NCI-H2081 treated with DMSO at 0.1 percent for 48 hours (cell line): ENCODE measurements around the gene RAB5B.
"Not testable (repeated sequence)": the region's sequence is repeated elsewhere in the genome, so short reads cannot be mapped to it uniquely, and the experiment has no call there.

ENCODE experiments used
- DNase-seq: peaks from one replicate; lab custom pipeline; 2025; lab: John Stamatoyannopoulos, UW

RAB5B gene

GRCh38 chr12:55940065-55940732 lies 33.7 kb upstream of the RAB5B start:
- peak; percentile 42 for DNase-seq

GRCh38 chr12:55942055-55942454 lies 31.8 kb upstream of the RAB5B start:
- no peak for DNase-seq

GRCh38 chr12:55942577-55943136 lies 31.2 kb upstream of the RAB5B start:
- DNase-seq, result no peak

- no peak for DNase-seq
These were observed 27.3 kb upstream of the RAB5B start for GRCh38 chr12:55946553-55946952.

- no peak for DNase-seq
These were observed 18.5 kb upstream of the RAB5B start for GRCh38 chr12:55955344-55955743.

- DNase-seq, result no peak
These were observed 17.9 kb upstream of the RAB5B start for GRCh38 chr12:55955800-55956508.

- DNase-seq, result no peak
These were observed 16.6 kb upstream of the RAB5B start for GRCh38 chr12:55957106-55957859.

- no peak for DNase-seq
These were observed 10.1 kb upstream of the RAB5B start for GRCh38 chr12:55963760-55964159.

GRCh38 chr12:55965240-55965639 lies 8.6 kb upstream of the RAB5B start:
- no peak for DNase-seq

GRCh38 chr12:55965941-55966407 lies 7.9 kb upstream of the RAB5B start, which contains the start of gene PMEL:
TSS of gene PMEL (minus strand) at chr12:55966042. CDS start at chr12:55966011, 31 bp downstream.
- no peak for DNase-seq

GRCh38 chr12:55966408-55967281 lies 7.2 kb upstream of the RAB5B start, which contains the start of gene CDK2:
TSS of gene CDK2 (plus strand) at chr12:55966830. CDS start at chr12:55967009, 179 bp downstream.
- no peak for DNase-seq

GRCh38 chr12:55969356-55969755 lies 4.5 kb upstream of the RAB5B start:
- DNase-seq, result no peak

- DNase-seq, result no peak
These were observed 3.1 kb upstream of the RAB5B start for GRCh38 chr12:55970775-55971174.

GRCh38 chr12:55972042-55972441 lies 1.8 kb upstream of the RAB5B start:
- DNase-seq, result no peak

- no peak for DNase-seq
These were observed 1.4 kb upstream of the RAB5B start for GRCh38 chr12:55972456-55972855.

- no peak for DNase-seq
These were observed 823 bp upstream of the RAB5B start for GRCh38 chr12:55972911-55973598.

GRCh38 chr12:55974308-55974730 lies 441 bp downstream of the RAB5B start:
- DNase-seq, result no peak

- no peak for DNase-seq
These were observed 4.5 kb downstream of the RAB5B start for GRCh38 chr12:55978393-55978792.

- DNase-seq, result no peak
These were observed 5.2 kb downstream of the RAB5B start for GRCh38 chr12:55979069-55979468.

GRCh38 chr12:55981882-55982281 lies 8.0 kb downstream of the RAB5B start:
- not testable (repeated sequence) for DNase-seq
